HG02798 (cell line): ENCODE measurements around the gene MAP3K9.
A peak's percentile ranks its signal among the peaks of the same experiment; 100 is the strongest.

Experiments used
- ATAC-seq: cut with Tn5 transposase; IDR thresholded peaks from one replicate; pipeline ENCODE4 v1.9.1; 2021; ENCODE audit warnings: mild to moderate bottlenecking; ENCODE audit not compliant: unreplicated experiment, poor library complexity

MAP3K9 gene

DNA sequence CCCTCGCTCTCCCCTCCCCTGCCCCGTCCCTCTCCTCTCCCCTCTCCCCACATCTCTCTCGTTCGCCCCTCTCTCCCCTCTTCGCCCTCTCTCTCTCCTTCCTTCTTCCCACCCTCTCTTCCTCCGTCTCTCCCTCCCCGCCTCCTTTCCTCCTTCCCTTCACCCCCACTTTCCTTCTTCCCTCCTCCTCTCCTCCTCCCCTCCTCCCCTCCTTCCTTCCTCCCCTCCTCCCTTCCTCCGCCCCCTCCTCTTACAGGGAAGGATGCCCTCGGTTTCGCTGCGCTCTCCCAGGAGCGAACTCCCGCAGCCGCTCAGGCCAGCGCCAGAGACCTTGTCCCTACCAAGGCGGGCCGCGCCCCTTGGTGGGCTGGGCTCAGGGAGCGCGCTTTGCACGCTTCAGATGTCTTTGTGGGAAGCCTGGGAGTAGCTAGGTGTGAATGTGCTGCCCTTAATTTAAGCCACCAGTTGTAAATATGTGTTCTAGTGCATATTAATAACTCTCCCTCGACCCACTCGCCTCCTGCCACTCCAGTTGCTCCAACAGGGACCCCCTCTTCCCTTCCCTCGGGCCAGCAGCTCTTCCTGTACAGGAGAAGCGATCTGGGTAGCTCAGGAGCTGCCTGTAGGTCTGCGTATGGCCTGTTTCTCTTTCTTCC lies 13.3 kb upstream of the MAP3K9 start:
- ATAC-seq, result no peak

DNA sequence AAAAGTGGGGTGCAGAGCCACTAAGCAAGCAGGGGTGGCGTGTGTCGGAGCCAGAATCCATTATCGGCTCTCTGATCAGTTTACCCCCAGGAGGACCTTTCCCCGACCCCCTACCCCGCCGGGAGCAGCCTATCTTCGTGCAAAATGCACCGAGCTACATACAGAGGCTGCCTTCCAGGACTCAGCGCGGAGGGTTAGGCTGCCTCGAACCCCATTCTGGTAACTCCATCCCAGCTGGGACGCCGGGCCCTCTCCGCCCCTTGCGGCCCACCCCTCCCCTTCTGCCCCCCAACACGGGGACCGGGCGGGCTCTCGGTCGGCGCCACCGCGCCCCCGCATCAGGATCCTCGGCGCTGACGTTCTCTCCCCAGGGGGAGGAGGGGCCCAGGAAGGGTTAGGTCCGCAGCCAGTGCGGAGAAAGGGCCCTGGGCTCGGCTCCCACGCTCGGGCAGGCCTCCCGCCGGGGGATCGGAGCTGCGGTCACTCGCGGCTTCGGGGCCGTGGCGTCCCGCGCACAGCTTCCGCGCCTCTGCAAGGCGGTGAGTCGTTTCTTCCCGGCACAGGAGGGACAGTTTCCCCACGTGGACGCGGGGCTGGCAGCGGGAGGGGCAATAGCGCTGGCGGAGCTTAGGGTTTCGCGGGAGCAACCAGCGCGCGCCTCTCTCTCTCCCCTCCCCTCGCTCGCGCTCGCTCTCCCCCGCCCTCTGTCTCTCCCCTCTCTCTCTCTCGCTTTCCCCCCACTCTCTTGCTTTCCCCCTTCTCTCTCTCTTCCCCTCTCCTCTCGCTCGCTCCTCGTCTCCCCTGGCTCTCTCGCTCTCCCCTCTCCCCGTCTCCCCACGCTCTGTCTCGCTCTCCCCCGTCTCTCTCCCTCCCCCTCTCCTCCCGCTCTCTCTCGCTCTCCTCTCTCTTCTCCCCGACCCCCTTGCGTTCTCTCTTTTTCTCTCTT lies 12.5 kb upstream of the MAP3K9 start:
- ATAC-seq, result no peak

DNA sequence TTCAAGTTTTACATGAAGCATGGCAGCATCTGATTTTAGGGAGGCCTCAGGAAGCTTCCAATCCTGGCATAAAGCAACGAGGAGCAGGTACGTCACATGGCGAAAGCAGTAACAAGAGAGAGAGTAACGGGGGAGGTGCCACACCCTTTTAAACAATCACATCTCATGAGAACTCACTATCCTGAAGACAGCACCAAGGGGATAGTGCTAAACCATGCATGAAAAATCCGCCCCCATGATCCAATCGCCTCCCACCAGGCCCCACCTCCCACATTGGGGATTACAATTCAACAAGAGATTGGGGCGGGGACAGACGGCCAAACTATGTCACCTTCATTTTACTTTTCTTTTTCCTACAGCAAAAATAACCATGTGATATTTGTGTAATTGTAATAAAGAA lies 7.2 kb upstream of the MAP3K9 start:
- no peak for ATAC-seq

DNA sequence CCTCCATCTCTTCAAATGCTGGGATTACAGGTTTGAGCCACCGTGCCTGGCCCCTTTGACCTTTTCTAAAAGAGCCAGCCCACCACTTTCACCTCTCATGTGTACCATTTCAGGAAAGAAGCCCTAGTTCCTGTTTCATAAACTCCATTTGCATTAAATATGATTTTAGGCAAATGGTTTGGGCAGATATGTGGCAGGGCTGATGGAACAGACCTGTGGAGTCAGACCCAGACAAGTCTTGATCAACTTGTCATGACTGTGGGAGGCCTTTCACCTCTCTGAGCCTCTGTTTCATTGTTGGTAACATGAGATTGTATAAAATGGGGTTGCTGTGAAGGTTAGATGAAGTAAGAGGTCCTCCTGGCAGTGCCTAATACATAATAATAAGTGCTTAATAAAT lies 5.2 kb upstream of the MAP3K9 start:
- ATAC-seq, result no peak

DNA sequence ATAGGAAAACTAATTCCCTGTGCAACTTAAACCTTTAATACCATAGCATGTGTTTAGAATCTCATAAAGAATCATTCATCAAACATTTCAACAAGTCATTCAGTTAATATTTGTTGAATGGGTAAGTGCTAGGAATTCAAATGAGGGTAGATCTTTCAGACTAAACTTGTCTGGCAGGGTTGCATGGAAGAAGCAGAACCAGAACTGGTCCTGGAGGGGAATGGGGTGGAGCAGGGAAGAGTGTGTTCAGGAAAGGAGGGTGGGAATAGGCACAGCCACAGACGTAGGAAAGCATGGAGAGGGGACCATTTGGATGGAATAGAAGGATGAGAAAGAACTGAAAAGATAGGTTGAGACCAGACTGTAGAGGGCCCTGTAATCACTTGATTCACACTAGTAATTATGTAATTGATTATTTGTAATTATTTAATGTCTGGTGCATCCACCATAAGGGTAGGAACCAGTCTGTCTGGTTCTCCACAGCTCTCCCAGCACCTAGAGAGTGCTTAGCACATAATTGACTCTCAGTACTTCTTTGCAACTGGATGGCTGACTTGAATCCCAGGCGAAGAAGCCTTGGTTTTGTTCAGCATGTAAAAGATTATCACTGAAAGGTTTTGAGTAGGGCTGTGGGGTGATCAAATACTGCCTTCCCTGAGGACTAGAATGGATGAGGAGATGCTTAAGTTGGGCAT lies 3.0 kb upstream of the MAP3K9 start:
- no peak for ATAC-seq

DNA sequence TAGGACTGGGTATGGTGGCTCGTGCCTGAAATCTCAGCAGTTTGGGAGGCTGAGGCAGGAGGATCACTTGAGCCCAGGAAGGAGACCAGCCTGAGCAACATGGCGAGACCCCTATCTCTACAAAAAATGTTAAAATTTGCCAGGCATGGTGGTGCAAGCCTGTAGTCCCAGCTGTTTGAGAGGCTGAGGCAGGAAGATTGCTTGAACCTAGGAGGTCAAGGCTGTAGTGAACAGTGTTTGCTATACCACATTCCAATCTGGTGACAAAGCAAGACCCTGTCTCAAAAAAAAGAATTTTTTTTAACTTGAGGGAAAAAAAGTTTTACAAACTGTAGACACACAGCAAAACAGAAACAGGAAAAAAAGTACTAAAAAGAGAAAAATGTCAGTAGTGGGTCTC lies 2.3 kb upstream of the MAP3K9 start:
- ATAC-seq, result no peak

DNA sequence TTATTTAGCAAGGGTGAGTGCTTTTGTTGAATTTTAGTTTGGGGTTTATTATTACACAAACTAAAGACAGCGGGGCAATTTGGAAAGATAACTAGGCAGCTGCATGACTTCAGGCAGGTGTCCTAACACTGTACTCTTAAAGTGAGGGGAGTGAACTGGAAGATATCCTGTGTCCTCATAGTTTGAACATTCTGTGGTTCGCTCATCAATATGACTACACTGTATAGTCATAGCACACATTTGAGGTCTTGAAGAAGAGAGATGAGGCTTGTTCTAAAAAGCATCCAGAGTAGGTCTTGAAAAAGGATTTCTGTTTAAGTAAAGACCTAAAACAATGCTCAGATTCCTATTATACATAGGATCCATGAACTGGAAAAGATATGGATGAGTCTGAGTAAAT lies 1.7 kb upstream of the MAP3K9 start:
- no peak for ATAC-seq

DNA sequence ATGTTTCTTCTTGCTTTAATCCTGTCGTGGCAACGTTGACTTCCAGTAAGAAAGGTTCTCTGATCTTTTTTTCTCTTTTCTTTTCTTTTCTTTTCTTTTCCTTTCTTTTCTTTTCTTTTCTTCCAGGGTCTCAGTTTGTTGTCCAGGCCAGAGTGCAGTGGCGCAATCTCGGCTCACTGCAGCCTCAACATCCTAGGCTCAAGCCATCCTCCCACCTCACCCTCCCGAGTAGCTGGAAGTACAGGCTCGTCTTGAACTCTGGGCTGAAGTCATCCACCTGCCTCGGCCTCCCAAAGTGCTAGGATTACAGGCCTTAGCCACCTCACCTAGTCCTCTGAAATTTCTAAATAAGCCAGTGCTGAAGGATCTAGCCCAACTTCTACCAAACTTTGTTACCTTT lies 1.3 kb upstream of the MAP3K9 start:
- no peak for ATAC-seq

DNA sequence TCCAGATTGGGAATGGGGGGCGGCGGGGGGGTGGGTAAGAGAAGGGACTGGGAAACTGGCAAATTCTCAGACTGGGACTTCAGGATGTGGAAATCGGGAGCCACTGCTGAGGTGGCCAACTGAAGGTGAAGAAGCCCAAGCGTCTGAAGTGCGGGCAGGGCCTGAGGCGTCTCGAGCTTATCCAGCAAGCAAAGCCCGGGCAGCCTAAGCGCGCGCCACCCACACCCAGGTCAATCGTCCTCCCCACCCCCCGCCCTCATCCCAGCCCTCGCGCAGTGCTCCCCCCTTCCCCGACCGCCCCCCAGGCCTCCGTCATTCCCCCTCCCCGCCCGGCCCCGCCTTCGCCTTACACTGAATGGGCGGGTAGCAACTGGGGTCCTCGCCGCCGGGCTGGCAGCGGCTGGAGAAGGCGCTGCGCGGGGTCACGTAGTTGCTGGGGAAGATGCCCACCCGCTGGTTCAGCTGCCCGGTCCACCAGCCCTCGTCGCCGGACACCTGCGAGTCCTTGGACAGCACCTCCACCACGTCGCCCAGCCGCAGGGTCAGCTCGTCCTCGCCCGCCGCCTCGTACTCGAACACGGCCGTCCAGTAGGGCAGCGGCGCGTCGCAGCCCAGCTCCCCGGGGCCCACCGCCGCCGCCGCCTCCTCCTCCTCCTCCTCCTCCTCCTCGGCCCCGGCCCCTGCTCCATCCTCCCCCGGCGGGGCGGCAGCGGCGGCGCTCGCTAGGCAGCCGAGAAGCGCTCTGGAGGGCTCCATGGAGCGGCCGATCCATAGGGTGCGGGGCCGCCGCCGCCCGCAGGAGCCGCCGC lies 693 bp downstream of the MAP3K9 start:
- peak; percentile 18 for ATAC-seq

DNA sequence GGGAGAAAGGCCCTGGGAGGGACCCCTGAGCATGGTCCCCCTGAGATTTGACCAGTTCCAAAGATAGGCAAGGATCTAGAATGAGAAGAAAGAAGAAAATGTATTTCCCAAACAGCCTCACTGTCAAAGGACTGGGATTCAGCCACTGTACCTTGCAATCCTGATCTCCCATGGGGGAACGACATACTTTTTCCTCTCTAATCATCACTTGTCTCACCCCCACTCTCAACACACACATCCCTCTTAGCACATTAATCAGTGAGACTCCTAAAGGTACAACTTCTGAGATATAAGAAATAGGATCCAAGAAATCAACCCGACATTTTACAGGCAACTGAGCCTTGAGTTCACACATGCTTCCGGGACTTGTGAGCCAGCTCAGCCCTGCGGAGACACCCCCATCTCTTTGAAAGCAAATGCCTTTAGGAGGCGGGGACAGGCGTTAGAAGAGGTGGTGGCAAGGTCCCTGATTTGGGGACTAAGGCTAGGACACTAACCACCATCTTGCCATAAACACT lies 1.4 kb downstream of the MAP3K9 start:
- ATAC-seq, result no peak

DNA sequence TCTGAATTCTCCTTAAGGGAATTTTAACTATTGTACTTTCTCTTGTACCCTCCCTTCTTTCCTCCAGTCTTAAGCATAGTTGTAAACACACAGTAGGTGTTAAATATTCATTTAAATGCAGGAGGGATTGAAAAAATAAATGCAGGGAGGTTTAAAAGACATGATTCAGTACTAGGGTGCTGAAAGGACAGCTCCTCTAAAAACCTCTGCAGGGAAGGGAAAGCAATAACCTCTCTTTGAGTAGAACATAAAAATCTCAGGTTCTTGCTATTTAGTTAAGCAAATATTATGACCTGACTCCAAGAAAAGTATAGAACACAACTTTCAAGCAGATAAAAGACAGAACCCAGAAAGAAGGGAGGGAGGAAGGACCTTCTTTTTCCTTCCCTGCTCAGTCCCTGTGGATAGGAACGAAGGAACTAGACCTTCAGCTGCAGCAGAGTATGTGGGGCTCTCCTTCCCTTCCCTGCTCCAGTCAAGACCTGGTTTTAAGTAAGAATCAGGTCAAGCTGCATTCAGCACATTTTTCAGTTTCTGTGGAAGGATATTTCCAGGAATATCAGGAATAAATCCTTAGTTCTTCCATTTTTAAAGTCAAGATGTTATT lies 4.7 kb downstream of the MAP3K9 start:
- ATAC-seq, result no peak

DNA sequence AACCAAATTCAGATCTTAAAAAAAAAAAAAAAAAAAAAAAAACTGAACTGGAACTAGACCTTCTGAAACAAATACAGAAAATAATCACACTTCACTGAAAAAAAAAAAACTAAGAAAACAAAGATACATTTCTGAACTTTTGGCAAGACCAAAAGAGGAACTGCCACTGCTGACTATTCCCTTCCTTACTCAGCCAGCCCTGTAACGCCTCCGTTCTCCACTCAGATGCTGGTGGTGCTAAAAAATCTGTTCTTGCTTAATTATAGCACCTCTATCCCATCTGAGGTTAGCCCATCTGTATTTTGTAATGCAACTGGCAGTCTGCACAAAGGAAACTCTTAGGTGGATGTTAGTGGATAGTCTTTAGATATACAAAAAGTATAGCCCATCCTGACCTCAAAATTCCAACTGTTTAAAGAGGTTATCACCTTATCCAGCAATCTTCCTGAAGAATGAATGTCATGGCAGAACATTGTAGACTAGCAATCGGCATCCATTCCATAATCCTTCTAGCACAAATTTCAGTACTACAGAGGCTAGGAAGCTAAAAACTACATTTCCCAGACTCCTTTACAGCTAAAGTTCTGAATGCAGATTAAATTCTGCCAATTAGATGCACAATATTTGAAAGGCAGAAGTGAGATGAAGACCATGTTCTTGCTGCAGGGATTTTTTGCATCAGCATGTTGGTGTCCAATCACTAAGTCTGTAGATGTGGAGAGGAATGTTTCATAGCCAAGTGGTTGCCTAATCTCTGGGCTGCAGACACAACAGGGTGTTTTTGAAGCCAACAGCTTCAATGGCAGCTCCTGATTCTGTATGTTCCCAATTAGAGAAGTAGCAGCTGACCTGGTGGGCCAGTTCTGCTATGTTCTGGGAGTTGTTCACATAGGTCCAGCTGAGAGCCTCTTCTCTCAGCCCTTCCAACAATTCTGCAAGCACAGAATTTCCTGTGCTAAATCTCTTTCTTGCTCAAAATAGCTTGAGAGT lies 5.7 kb downstream of the MAP3K9 start:
- peak; percentile 84 for ATAC-seq

DNA sequence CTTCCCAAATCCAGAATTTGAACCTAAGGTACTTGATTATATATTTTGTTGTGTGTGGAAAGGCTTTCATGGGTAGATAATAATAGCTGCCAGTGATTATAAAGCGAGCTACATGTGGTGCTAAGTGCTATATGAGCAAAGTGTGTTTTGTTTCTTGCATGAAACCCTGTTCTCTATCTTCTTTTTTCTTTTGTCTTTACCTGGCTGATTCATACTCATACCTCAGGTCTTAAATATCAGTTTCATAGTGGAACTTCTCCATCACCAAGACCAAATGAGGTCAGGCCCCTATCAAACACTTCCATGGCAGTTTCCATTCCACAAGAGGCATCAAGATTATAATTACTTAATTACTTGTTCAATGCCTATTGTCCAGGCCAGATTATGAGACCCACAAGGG lies 6.9 kb downstream of the MAP3K9 start:
- no peak for ATAC-seq

DNA sequence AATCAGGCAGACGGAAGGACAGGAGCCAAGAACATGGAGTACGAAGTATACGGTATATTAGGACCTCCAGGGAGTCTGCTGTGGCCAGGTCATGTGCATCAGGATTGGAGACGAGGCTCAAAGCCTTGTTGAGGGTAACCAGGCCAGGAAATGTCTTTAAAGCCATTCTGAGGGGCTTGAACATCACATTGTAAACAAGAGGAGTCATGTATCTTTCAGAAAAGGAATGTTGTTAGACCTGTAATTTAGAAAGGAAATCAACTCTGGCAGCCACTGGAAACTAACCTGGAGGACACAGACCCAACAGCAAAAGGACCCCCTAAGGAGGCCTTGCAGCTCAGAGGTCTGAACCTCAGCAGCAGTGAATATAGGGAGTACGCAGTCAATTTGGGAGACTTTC lies 7.5 kb downstream of the MAP3K9 start:
- no peak for ATAC-seq

DNA sequence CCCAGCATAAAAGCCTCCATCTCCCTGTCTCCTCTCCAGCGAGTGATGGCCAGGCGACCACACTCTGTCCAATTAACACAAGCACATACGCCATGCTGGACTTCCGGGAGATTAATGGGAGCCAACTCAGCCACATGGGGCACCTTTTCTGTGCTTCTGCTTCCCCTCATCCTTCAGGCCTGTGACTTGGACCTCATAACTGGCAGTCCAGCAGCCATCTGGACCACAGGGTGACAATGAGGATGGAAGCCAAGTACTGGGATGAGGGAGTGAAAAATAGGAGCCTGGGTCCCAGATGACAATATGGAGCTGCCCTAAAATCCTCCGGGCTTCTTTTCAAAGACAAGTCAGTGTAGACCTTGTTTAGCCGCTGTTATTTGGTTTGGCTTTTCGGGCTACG lies 12.8 kb downstream of the MAP3K9 start:
- ATAC-seq, result no peak

DNA sequence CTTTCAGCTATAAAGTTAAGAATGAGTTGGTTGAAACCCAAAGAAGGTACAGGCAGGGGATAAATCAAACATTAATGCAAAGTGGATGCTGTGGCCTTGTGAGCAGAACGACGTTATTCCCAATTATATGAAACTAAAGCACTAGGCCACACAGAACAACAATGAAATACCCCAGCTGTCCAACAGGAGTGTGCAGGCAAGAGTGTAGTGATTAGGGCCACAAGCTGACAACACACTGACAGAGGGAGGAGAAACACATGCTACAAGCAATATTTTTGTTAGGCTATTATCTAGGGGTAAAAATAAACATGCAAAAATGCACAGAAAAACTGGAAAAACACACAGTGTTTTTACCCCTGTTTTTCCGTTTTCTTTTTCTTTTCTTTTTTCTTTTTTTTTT lies 15.0 kb downstream of the MAP3K9 start:
- no peak for ATAC-seq

DNA sequence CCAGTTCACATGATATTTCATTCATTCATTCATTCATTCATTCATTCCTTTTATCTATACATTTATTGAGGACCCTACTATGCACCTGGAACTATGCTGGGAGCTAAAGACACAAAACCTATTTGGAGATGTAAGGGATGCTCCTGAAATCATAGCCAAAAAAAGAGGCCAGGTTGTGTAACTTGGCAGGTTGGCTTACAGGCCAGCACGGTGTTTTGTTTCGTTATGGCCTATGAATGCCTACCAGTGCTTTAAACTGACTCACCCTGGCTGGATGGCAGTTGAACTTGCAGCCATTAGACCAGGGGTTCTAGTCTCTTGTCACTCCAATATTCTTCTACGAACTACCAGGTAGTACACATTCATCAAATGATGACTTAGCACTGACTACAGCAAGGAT lies 15.7 kb downstream of the MAP3K9 start:
- ATAC-seq, result no peak

DNA sequence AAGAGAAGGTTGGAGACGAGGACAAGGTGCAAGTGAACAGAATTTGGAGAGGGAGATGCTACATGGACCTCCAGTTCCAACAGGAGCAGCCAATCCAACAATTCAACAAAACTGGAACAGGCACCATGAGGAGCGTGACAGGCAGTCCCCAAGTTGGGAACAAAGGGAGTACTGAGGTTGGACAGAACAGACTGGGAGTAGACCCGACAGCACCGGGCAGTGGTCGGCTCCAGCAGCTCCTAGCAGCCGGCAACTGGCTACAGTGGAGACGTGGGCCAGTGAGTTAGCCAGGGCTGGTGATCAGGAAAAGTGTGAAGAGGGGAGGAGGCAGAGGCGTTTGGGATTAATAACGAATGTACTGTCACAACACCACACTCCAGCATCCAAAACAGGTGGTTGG lies 16.4 kb downstream of the MAP3K9 start:
- no peak for ATAC-seq

DNA sequence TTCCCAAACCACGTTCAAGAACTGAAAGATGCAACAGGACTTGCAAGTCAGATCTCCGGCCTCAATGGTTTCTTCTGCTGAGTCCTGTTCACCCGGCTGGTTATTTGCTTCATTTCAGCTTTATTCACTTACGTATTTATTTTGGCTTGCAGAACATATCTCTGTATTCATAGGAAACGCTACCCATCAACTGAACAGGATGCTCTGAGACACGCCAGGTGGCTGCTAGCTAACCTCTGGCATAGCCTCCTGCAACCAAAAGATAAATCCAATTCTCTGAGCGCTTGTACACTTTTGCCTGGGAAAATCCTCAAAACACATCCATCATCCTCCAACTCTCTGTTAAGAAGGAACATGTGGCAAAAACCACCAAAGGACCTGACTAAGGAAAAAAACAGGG lies 17.3 kb downstream of the MAP3K9 start:
- ATAC-seq, result no peak
